PFSK-1 (cell line): Measurements from ENCODE around the gene ASB11.

Experiments used
- POLR2AphosphoS5 ChIP-seq: IDR thresholded peaks from 2 replicates; pipeline ENCODE4 v1.6.1; 2012; ENCODE audit warnings: low read depth, mild to moderate bottlenecking, control low read depth, low read length, moderate library complexity
- TF ChIP-seq, protein P1 (sequence below), 2 experiments: IDR thresholded peaks; 2 replicates each; pipeline versions ENCODE4 v1.6.1 to v1.8.0; 2011 to 2012; ENCODE audit warnings: low read depth in 2 of 2, low read length in 2 of 2, control low read depth in 1 of 2, inconsistent platforms in 1 of 2, mild to moderate bottlenecking in 1 of 2, moderate library complexity in 1 of 2; ENCODE audit not compliant: insufficient read depth in 1 of 2

DNA sequence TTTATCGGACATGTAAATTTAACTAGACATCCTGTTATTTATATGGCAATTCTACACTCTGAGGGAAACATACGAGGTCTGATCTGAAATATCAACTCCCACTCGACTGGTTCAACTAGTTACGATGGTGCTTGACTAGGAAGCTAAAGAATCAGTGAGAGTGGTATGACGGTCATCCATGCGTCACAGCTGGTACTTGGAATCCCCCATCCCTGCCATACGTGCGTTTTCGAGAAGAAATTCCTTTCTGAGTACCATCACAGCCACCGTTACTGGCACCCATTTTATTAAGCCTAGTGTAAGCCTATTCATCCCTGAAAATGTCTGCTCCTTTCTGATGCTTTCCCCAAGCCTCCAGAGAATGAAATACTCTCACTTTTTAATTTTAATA is 20.6 kb upstream of the ASB11 start:
- TF ChIP-seq POLR2AphosphoS5, result no peak
- TF ChIP-seq, protein P1, sequence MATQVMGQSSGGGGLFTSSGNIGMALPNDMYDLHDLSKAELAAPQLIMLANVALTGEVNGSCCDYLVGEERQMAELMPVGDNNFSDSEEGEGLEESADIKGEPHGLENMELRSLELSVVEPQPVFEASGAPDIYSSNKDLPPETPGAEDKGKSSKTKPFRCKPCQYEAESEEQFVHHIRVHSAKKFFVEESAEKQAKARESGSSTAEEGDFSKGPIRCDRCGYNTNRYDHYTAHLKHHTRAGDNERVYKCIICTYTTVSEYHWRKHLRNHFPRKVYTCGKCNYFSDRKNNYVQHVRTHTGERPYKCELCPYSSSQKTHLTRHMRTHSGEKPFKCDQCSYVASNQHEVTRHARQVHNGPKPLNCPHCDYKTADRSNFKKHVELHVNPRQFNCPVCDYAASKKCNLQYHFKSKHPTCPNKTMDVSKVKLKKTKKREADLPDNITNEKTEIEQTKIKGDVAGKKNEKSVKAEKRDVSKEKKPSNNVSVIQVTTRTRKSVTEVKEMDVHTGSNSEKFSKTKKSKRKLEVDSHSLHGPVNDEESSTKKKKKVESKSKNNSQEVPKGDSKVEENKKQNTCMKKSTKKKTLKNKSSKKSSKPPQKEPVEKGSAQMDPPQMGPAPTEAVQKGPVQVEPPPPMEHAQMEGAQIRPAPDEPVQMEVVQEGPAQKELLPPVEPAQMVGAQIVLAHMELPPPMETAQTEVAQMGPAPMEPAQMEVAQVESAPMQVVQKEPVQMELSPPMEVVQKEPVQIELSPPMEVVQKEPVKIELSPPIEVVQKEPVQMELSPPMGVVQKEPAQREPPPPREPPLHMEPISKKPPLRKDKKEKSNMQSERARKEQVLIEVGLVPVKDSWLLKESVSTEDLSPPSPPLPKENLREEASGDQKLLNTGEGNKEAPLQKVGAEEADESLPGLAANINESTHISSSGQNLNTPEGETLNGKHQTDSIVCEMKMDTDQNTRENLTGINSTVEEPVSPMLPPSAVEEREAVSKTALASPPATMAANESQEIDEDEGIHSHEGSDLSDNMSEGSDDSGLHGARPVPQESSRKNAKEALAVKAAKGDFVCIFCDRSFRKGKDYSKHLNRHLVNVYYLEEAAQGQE (IDR thresholded peaks at IDR 0.05; ENCODE audit: insufficient read depth in 1 of 2, low read depth in 2 of 2, low read length in 2 of 2), result no peak
